TTC549 (cell line): ENCODE data around the gene CLCN2.

ENCODE experiments used
- FAIRE-seq: peaks from 2 replicates; lab custom pipeline; 2012; peaks lifted over from hg19 to GRCh38; lab: Jason Lieb, UNC

CLCN2 gene

DNA sequence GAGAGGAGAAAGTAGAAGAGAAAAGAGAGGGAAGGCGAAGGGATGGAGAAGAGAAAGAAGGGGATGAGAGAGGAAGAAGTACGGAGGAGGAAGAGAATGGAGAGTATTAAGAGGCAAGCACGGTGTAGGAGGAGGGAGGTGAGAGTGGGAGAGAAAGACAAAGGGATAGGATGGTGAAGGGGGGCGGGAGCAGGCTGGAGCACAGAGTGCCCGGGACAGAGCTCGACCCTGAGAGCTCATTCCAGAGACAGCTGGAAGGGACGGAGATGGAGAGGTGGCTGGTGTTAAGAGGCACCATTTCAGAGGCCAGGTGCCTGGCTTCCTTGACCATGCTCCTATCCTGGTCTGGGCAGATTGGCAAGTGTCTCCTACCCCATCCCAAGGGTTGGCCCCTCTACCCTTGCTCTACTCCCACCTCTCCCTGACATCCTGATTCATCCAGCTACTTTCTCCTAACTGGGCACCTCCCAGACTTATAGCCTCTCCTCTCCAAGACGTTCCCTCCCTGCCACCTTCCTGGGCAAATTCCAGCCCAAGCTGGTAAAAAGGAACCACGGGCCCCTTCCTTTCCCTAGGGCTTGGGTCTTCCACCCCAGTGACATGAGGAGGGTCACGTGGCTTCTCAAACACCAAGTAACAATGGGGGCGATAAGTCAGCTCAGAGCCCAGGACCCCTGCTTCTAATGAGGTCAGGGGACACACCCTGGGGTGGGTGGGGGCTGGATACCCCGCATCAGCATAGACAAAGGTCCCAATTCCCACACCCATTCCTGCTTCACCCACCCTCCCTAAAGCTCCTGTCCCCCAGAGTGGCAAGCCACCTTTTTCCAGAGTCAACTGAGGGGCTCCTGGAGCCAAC lies 1.1 kb downstream of the CLCN2 start:
- no peak for FAIRE-seq

DNA sequence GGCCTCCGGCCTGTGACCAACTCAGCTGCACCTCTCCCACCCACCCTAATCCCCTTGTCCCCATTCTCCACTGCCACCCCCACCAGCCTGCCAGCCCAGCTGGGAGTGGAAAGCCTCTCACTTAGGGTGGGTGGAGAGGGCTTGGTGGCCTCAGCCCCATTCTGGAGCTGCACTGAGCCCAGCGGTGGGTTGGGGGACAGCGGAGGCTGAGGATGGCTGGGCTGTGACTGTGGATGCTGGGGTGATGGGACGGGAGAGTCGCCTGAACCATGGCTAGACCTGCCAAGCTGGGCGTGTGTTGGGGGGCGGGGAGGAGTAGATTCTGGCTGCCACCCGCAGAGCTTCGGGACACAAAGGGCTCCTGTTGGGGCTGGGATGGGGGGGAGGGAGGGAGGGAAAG lies 1.8 kb downstream of the CLCN2 start:
- FAIRE-seq: no peak

DNA sequence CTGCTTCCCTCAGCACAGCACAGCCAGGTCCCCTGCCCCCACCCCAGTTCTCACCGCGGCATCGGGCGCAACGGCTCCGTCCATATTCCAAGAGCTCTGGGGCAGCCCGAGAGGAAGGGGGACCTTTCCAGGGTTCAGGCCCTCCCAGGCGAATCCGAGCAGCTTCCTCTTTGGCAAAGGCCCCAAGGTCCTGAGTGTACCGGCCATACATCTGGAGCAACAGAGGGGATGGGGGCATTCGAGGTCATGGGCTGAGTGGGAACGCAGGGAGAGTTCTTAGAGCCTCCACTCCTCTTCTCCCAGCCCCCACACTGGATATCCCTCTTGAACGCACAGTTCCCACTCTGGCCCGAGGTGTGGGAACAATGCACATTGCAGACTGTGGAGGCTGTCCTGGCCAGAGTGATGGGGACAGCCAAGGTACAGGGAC lies 2.5 kb downstream of the CLCN2 start:
- FAIRE-seq: no peak

DNA sequence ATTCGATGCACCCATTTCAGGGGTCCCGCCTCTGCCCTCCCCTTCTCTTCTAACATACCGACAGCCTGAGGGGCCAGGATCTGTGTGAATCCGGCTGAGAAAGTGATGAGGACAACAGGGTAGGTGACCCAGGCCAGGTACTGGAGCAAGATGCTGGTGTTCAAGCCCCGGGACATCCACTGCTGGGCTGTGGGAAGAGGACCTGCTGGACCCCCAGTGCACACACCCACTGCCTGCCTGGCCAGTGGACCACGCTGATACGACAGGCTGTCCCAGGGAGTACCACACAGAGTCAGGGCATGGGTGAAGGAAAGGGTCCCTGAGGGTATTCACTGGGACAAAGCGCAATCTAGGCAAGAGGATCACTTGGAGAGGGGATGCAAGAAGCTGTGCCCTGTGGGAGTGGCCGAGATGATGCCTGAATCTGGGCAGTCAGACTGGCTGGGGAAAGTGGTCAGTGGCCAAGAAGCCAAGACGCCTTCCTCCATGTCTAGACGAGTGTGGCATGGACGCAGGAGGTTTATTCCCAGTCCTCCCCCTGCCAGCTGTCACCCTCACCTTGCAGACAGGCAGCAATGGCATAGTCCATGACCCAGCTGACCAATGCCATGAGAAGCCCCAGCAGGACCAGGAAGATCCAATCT lies 3.2 kb downstream of the CLCN2 start:
- no peak for FAIRE-seq

DNA sequence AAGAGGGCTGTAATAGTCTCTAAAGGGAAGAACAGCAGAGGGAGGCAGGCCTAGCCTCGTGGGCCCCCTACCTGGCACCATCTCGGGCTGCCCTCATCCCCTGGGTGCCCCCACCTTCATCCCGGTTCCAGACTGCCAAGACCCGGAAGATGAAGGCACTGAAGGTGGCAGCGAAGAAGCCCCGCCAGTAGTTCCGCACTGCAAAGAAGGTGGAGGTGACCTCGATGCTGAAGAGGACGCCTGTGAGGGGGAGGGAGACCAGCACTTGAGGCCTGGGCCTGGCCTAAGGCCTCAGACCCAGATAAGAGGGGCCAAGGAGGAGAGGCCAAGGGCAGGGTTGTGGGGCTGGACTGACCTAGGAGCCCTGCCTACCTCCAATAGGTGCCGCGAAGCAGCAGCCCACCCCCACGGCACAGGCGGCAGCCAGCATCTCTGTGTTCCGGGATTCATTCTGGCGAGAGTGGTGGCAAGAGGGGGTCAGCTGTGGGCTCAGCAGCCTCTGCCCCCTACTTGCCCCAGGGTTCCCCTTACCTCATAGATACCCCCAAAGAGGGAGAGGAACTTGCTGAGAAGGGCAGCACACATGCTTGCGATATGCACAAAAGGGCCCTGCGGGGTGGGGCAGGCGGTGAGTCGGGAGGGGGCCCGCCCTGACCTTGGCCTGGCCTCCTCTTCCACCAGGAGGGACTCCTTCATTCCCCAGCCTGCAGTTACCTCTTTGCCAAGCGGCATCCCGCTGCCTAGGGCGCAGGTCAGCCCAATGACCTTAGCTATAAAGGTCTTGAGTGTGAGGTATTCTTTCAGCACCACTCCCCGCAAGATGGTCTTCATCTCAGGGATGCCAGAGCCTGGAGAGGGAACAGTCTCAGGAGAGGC lies 3.9 kb downstream of the CLCN2 start:
- FAIRE-seq: no peak

DNA sequence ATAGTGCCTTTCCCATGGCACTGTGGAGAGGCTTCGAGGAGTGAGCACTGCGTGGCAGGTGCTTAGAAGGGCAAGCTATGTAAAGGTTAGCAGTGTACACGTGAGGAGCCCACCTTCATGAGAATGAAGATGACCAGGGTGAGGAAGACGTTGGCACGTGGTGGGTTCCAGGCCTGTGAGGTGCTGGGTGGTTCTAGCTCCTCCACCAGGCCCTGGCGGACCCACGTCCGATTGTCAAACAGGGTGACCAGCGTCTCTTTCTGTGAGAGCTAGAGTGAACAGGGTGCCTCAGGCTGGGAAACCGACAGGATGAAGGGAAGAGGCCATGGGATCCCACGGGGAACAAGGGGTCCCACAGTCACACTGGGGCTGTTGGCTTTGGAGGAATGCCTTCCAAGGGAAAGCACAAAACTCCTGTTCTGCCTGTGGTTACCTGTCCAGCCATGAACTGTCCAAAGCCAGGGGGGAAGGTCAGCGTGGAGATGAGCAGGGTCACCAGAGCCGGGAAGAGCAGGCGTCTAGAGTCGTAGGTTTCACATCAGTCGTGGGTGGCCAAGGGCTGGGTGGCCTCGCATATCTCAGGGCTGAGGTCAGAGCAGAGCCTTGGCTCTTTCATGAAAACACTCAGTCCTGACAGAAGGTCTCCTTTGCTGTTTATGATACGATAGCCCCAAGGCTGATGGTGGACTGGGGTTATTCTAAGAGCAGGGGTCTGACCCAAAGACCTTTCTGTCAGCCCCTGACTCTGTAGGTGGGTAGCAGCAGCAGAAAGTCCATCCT lies 6.0 kb downstream of the CLCN2 start:
- FAIRE-seq: no peak

DNA sequence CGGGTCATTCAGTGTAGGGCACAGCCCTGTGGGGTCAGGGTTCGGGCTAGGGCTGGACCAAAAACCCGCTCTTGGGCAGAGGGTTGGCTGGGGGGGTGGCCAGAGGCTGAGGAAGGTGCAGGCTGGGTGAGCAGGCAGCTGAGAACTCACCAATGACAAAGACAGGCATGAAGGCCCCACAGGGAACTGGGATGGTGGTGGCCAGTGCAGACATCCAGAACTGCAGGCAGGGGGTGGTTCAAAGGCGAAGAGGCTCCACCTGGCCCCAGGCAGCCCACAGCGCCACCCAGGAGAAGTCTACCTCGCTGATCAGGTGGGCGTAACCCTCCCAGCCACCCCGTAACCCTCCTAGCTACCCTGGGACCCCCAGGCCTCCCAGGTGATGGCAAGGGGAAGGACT lies 6.7 kb downstream of the CLCN2 start:
- no peak for FAIRE-seq

DNA sequence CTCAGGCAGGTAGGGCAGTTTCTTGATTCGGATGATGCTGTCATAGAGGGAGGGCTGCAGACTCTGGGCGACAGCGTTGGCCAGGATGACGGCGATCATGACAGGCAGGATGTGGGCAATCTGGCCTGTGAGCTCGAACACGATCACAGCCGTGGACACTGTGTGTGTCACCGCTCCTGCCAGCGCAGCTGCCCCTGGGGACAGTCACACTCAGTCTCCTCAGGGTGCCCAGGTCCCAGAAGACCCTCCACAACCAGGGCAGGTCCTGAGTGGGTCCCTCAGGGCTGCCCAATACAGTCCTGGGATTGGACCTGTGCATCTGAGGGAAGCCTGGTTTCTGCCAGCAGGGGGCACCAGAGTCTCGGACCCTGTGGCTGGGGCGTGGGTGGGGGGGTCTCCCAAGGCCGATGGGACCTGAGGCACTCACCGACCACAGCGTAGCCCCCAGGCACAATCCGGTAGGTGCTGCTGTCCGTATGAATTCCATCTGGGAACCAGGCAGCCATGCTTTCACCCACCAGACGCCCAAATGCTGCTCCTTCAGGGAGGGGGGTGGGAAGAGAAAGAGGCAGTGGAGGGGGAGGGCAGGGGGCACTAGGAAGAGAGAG lies 7.2 kb downstream of the CLCN2 start:
- FAIRE-seq: no peak

DNA sequence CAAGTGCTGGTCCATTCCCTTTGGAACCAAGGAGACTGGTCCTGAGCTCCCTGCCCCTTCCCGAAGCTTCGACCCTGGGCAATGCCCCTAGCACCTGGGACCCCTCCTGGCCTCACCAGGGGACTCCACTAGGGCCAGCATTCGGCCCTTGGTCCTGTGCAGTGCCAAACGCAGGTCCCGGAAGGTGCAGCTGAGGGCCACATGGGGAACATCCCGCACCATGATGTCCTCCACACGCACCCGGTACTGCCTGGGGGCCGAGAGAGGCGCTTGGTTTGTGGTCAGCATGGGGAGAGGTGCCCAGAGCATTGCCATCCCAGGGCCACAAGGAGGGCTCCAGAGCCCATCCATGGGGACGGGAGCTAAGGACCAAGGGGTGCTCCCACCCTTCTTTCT lies 7.9 kb downstream of the CLCN2 start:
- FAIRE-seq: no peak

DNA sequence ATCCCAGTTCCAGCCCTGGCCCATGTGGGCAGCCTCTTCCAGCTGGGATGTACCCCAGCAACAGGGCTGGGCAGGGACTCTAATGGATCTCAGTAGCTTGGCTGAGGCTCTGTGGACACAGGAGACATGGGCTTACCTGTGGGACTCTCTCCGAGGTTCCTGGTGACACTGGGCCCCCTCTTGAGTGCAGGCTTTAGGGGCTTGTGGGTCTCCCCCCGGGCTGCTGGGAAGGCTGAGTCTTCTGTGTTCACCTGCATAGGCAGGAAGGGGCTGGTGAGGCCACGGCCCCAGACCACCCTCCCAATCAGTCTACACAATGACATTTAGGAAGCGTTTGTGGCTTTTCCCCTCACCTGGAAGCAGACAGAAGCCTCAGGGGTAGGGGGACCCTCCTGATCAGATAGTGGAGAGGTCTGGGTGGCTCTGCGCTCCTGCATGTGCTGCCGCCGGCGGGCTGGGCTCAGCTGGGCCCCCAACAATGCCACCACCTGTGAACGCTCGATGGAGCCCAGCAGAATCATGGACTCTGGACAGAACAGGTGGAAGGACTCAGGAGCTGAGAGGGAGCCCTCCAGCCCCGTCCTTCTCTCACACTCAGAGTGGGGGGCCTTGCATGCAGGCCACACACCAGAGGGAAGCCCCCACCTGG lies 8.4 kb downstream of the CLCN2 start:
- no peak for FAIRE-seq

DNA sequence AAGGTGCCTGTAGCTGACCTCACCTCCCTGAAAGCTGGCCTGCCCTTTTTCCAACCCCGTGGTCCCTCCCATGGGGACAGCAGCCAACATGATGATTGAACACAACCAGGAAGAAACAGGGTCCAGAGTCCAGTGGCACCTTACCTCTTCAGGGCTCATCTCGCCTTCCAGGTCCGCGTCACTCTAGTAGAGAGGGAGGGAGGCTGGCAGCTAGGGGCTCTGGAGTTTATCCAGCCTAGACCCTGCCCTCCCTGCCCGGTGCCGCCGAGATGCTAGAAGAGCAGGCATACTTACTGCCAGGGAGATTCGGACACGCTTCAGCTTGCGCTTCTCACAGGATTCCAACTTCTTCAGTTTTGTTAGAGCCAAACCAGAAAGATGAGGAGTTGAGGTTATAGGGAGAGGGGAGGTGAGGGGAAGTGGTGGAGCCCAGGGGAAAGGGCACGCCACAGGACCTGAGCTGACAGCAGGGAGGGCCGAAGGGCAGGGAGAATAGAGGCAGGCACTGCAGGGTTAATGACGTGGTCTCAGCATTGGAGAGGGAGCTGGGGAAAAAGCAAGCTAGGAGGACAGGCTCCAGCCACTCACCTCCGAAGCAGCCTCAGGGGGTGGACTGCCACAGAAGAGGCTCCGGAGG lies 9.1 kb downstream of the CLCN2 start:
- no peak for FAIRE-seq

DNA sequence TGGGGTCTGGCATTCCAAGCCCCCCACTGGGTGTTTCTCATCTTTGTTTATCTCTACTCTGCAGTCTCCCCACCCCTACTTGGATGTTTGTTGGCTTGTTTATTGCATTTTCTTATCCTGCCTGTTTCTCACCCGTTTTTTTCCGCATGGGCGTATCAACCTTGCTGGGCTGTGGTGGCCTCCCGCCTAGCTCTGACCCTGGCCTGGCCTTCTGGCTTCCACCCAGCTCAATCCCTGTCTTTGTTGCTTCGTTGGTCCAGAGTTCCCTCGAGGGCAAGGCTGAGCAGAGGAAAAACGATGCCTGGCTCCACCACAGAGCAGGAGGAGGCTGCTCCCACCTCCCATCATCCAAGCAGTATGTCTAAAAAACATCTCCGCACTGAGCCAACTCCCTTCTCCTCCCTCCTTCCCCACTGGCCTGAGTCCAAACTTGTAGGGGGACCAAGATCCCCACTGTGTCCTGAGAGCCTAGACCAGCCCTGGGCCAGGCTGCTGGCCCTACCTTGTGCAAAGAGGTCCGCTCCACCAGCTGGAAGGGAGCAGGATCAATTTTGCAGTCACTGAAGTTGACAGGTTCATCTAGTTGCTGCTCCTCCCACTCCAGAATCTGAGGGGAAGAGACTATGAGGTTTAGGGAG lies 9.8 kb downstream of the CLCN2 start:
- no peak for FAIRE-seq

DNA sequence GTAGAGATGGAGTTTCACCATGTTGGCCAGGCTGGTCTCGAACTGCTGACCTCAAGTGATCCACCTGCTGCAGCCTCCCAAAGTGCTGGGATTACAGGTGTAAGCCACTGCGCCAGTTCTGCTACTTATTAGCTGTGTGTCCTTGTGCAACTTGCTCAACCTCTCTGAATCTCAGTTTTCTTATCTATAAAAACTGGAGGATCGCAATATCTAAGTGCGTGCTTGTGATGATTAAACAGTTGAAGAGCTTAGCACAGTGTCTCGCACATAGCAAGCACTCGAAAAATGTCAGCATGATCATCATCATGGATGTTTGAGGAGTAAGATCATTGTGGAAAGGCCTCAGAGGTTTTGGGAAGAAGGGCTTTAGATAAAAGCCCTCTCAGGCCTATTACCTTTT lies 10.8 kb downstream of the CLCN2 start:
- FAIRE-seq: no peak

DNA sequence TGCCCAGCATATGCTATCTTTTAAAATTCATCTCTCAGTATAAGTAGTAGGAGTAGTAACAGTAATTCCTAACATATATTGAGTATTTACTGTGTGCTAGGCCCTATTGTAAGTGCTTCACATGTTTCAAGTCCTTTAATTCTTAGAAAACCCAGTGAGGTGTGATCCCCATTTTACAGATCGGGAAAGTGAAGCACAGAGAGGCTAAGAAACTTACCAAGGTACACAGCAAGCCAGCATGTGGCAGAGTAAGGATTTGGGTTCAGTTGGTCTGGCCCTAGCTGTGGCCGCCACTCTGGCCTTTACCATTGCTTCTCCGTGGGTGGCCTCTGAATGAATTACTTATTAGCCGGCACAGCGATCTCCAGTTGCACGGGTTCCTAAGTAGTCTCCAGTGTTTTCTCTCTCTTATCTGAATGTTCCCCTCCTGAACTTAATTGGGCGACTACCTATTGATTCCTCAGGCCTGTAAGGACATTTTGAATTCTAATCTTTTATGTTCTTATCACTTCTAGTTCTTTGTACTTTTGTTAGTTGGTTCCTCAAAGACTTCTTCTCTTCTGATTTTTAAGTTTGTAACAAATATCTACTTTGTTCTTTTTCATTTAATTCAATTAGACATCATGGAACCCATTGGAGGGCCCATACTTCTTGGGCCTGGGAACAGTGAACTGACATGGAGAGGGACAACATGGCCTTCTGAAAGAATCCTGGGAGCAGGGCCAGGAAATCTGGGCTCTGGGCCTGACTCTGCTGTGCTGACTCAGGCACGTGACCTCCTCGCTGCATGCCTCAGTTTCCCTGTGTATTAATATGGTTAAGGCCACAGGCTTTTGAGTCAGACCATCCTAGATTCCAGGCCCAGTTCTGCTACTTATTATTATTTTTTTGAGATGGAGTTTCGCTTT lies 11.6 kb downstream of the CLCN2 start:
- FAIRE-seq: no peak

DNA sequence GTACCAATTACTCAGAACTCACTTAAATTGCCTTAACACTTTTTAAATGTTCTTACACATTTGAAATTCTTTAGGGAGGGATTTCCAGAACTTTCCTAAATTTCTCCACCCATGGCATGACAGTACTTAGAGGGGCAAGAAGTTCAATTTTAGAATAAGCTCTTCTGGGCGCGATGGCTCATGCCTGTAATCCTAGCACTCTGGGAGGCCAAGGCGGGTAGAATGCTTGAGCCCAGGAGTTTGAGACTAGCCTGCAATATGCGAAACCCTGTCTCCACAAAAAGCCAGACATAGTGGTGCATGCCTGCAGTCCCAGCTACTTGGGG lies 13.4 kb downstream of the CLCN2 start:
- FAIRE-seq: no peak

DNA sequence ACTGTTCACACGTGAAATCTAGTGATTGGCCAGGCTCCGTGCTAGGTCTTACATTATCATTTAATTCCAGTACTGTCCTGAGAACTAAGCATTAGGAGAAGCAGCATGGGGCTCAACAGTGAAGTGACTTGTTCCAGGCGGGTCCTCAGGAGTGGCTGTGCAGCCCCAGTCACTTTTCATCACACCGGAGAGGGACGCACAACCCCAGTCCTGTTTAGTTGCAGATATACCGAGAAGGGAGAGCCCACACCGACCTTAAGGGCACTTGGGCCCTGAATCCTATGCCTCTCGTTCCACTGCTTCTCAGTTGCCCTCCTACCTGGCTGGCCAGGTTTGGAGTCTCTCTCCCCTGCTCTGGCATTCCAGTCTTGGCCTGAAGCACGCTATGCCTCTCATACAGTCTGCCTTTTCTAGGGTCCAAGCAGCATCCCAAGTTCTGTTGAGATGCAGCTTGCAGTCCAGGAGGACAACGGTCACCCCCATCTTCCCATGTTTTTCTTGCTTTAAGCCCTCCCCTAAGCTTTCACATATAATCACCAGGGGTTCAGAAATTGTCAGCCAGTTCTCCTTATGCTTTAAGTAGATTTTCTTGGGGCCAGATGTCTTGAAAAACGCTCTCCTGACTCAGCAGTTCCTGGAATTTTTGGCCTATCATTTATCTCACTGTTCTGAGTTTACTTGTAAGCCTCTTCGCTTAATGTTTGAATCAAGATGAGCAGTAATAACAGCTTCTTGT lies 13.9 kb downstream of the CLCN2 start:
- FAIRE-seq: no peak

DNA sequence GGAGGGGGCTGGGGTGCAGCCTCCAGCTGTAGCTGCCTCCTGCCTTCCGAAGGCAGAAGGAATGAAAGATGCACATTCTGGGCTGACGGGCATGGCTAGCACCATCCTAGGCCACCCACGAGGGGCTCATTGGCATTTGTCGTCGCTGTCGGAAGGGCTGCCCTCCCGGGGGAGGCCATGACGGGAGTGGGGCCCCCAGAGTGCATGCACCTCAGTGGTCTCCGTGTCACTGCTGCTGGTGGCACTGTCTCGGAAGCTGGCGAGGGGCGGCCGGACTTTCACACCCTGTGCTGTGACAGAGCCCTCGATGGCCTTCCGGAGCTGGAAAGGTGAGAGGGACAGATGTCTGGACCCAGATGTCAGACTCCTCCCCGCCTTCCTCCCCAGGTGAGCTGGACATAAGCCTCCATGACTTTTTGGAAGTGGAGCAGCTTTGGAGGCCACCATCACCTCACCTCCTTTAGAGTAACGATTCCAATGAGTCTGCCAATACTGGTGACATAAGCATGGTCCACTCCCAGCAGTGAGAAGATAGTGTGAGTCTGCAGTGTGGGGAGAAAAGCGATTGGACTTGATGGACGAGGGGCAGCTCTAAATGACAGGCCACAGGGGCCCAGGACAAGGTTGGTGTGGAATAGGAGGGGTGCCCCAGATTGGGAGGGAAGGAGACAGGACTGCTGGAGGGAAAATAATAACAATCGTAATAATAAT lies 14.8 kb downstream of the CLCN2 start:
- no peak for FAIRE-seq
